Naive thymus-derived CD8-positive, alpha-beta T cell (primary cell): ENCODE results near the gene UBAC2. TPM values are rescaled to one million over a fixed set of nuclear protein-coding genes. Genes with fewer than 3 reads are reported as not detected.
A peak's percentile ranks its signal among the peaks of the same experiment; 100 is the strongest.

ENCODE experiments used
- ATAC-seq, 2 donors: fragments of 150-1000 bp; cut with Tn5 transposase in 1 of 2; sonication (Bioruptor Pico), chemical (Tn5 transposase) in 1 of 2; 1 replicate in 1 of 2; 2 replicates in 1 of 2; pipeline ENCODE4 v1.10.0; 2021; ENCODE audit warnings: mild to moderate bottlenecking in 2 of 2, moderate library complexity in 2 of 2
- POLR2A ChIA-PET: fragments of 350-600 bp; sonication (Branson Sonifier 250); formaldehyde crosslinking; loops from one replicate; lab custom pipeline; 2021; ENCODE audit warnings: antibody characterized with exemption; lab: Charles Lee
- DNase-seq, 10 donors: peaks; one replicate each; pipeline versions ENCODE4 v3.0.0 to v3.0.0-alpha.2; 2020 to 2022
- H3K27ac Mint-ChIP-seq, 10 donors: one replicate each; pipeline ENCODE4 v1.8.0; 2020 to 2022; ENCODE audit warnings: mild to moderate bottlenecking in 10 of 10, mixed read lengths in 10 of 10, moderate library complexity in 4 of 10, inconsistent platforms in 1 of 10
- H3K27me3 Mint-ChIP-seq, 5 donors: one replicate each; pipeline ENCODE4 v1.8.0; 2021 to 2022; ENCODE audit warnings: mixed read lengths in 5 of 5
- H3K36me3 Mint-ChIP-seq, 3 donors: one replicate each; pipeline ENCODE4 v1.8.0; 2020 to 2022; ENCODE audit warnings: mixed read lengths in 3 of 3, mild to moderate bottlenecking in 2 of 3, inconsistent platforms in 1 of 3
- H3K4me1 Mint-ChIP-seq, 4 donors: one replicate each; pipeline ENCODE4 v1.8.0; 2021 to 2022; ENCODE audit warnings: mixed read lengths in 4 of 4
- H3K4me3 Mint-ChIP-seq, 10 donors: one replicate each; pipeline ENCODE4 v1.8.0; 2020 to 2022; ENCODE audit warnings: mild to moderate bottlenecking in 10 of 10, mixed read lengths in 10 of 10, moderate library complexity in 6 of 10, inconsistent platforms in 1 of 10
- H3K9me3 Mint-ChIP-seq, 9 donors: one replicate each; pipeline ENCODE4 v1.8.0; 2020 to 2022; ENCODE audit warnings: mixed read lengths in 9 of 9, mild to moderate bottlenecking in 3 of 9, inconsistent platforms in 1 of 9, moderate library complexity in 1 of 9
- polyA plus RNA-seq, 3 donors: library from polyadenylated mRNA; unstranded; fragments of 300-500 nt; fragmentation: Illumina TruSeq; gene quantifications; one replicate each; pipeline ENCODE4 v1.2.3, GENCODE V29; 2021
- total RNA-seq, 8 experiments: library from RNA in 2 of 8; stranded (reverse) in 2 of 8; gene quantifications; one replicate each; pipeline ENCODE4 v1.2.3 and lab custom pipeline; 2021 to 2026

UBAC2 gene
- total and polyA plus RNA-seq, 5 experiments from 2014 or later: 105 to 178 (median 160) TPM

DNA sequence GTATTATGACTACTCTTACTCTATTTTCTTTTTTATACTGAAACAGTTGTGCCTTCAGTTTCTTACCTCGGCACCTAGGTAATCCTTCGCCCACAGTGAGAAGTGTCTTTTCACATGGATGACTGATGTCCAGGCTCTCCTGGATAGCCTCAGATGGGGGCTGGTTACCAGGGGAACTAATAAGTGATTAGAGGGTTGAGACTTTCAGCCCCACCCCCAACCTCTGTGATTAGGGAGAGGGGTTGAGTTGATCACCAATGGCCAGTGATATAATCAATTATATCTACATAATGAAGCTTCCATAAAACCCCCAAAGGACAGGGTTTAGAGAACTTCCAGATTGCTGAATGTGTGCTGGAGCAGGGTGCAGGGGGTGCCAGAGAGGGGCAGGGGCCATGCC lies 149.5 kb downstream of the UBAC2 start:
- no peaks in the 10 kb centered on the region for H3K27me3 Mint-ChIP-seq
- DNase-seq: no peak
- peaks cover 12 to 56% (median 41%) of the 10 kb centered on the region in 3 donors for H3K36me3 Mint-ChIP-seq
- peak overlapping the region in 1 of 10 donors; percentile 24 for H3K4me3 Mint-ChIP-seq
- no peak for ATAC-seq
- H3K4me1 Mint-ChIP-seq: peaks cover 55 to 97% (median 87%) of the 10 kb centered on the region in 4 donors
- no peaks in the 10 kb centered on the region for H3K9me3 Mint-ChIP-seq
- POLR2A ChIA-PET: interaction anchor here (1.0 to 8.9 kb wide), 4 partner anchors 11 to 80 kb away, joined by 4 to 155 read pairs (median 86); no protein-coding TSS in a partner anchor
- H3K27ac Mint-ChIP-seq: peak overlapping the region; percentile 90 to 100 (median 99)

DNA sequence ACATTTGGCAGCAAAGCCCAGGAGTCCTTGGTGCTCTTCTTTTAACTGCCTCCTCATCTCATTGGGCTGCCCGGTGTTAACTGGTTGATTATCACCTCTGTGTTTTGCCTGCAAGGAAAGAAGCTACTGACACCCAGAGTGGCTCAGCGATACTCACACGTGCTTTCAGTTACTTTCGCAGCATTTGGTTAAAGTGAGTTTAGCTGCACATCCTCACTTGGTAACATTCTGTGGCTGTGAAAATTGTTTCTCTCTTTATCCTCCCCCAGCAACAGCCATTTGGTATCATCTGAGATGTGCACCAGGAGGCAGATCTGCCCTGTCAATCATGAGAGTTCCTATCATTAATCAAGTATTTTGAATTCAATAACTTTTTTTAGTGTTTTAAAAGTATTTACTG lies 151.1 kb downstream of the UBAC2 start:
- no peaks in the 10 kb centered on the region for H3K27me3 Mint-ChIP-seq
- H3K4me3 Mint-ChIP-seq: peak overlapping the region in 9 of 10 donors; percentile 36 to 73 (median 66)
- POLR2A ChIA-PET: interaction anchor here (0.7 to 8.9 kb wide), 18 partner anchors 10 to 173 kb away, joined by 3 to 155 read pairs (median 5); partner anchors contain the start of gene GPR183
- peaks cover 12 to 46% (median 34%) of the 10 kb centered on the region in 3 donors for H3K36me3 Mint-ChIP-seq
- H3K27ac Mint-ChIP-seq: peak overlapping the region; percentile 96 to 100 (median 99)
- peaks cover 60 to 98% (median 91%) of the 10 kb centered on the region in 4 donors for H3K4me1 Mint-ChIP-seq
- ATAC-seq (peak; percentile 15 to 50), DNase-seq (peak in 6 of 10 donors; percentile 59 to 79 (median 71))
- no peaks in the 10 kb centered on the region for H3K9me3 Mint-ChIP-seq

- H3K27me3 Mint-ChIP-seq: no peaks in the 10 kb centered on the region
- H3K27ac Mint-ChIP-seq: peak overlapping the region; percentile 96 to 100 (median 99)
- peak overlapping the region in 9 of 10 donors; percentile 36 to 86 (median 71) for H3K4me3 Mint-ChIP-seq
- peak in 2 of 10 donors; percentile 47 for DNase-seq
- H3K9me3 Mint-ChIP-seq: no peaks in the 10 kb centered on the region
- H3K4me1 Mint-ChIP-seq: peaks cover 63 to 98% (median 92%) of the 10 kb centered on the region in 4 donors
- peaks cover 12 to 39% (median 31%) of the 10 kb centered on the region in 3 donors for H3K36me3 Mint-ChIP-seq
- POLR2A ChIA-PET: interaction anchor here (0.7 to 8.9 kb wide), 20 partner anchors 9 to 174 kb away, joined by 3 to 155 read pairs (median 4); partner anchors contain the start of gene GPR183
- no peak for ATAC-seq
Measured at GRCh38 chr13:99352351-99353245, 151.9 kb downstream of the UBAC2 start.

DNA sequence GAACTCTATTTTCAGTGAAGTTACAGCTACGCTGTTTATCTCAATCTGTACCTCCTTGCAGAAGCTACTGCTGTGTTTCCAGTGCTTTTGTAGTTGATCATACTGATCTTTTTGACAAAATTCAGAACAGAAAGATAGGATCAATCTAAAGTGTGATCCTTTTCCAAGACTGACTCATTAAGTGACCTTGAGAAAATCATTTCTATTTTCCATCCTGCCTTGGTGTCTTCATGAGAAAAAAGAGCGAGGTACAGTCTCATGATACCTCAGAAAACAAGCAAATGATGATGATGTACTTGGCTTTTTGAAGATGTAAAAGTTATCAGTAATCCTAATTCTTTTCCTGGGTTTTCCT lies 152.6 kb downstream of the UBAC2 start:
- Mint-ChIP-seq H3K36me3 (peaks cover 7 to 37% (median 31%) of the 10 kb centered on the region in 3 donors), H3K27ac (peak overlapping the region; percentile 96 to 100 (median 99)), H3K4me1 (peaks cover 65 to 98% (median 92%) of the 10 kb centered on the region in 4 donors), H3K4me3 (peak overlapping the region in 9 of 10 donors; percentile 36 to 86 (median 71)), H3K27me3 (peaks cover 0 to 1% (median 0%) of the 10 kb centered on the region in 5 donors), H3K9me3 (no peaks in the 10 kb centered on the region)
- no peak for ATAC-seq
- POLR2A ChIA-PET: interaction anchor here (0.6 to 8.9 kb wide), 13 partner anchors 8 to 153 kb away, joined by 3 to 155 read pairs (median 6); partner anchors contain the start of gene GPR183
- no peak for DNase-seq

DNA sequence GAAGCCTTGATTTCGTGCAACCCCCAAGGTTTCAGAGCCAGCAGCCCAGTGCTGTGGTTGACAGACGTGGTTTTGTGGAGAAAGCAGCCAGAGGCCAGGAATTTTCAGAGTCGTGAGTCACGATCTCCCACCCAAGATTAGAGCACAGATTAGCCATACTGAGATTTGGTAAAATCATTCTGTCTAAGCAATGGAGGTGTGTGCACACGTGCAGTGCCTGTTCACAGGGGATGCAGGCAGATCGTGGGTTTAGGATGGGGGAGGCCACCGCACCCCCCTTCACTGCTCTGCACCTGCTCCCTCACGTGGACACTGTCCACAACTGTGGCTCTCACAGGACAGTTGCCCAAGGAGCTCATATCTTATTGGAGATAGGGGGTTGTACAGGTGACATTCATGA lies 153.2 kb downstream of the UBAC2 start:
- peaks cover 67 to 98% (median 94%) of the 10 kb centered on the region in 4 donors for H3K4me1 Mint-ChIP-seq
- POLR2A ChIA-PET: interaction anchor here (0.6 to 8.9 kb wide), 5 partner anchors 13 to 154 kb away, joined by 3 to 155 read pairs (median 56); no protein-coding TSS in a partner anchor
- H3K9me3 Mint-ChIP-seq: no peaks in the 10 kb centered on the region
- ATAC-seq (no peak), DNase-seq (no peak)
- H3K27me3 Mint-ChIP-seq: peaks cover 0 to 1% (median 0%) of the 10 kb centered on the region in 5 donors
- peaks cover 4 to 34% (median 28%) of the 10 kb centered on the region in 3 donors for H3K36me3 Mint-ChIP-seq
- peak overlapping the region in 9 of 10 donors; percentile 39 to 86 (median 73) for H3K4me3 Mint-ChIP-seq
- H3K27ac Mint-ChIP-seq: peak overlapping the region; percentile 96 to 100 (median 99)

- POLR2A ChIA-PET: interaction anchor here (1.4 to 8.9 kb wide), 5 partner anchors 12 to 78 kb away, joined by 3 to 155 read pairs (median 56); no protein-coding TSS in a partner anchor
- Mint-ChIP-seq H3K27me3 (peaks cover 0 to 1% (median 0%) of the 10 kb centered on the region in 5 donors), H3K4me1 (peaks cover 68 to 98% (median 95%) of the 10 kb centered on the region in 4 donors), H3K36me3 (peaks cover 0 to 34% (median 28%) of the 10 kb centered on the region in 3 donors), H3K9me3 (no peaks in the 10 kb centered on the region), H3K4me3 (peak overlapping the region; percentile 36 to 86 (median 74)), H3K27ac (peak overlapping the region; percentile 96 to 100 (median 99))
- ATAC-seq (no peak), DNase-seq (no peak)
Measured at GRCh38 chr13:99354371-99354951, 153.8 kb downstream of the UBAC2 start.

DNA sequence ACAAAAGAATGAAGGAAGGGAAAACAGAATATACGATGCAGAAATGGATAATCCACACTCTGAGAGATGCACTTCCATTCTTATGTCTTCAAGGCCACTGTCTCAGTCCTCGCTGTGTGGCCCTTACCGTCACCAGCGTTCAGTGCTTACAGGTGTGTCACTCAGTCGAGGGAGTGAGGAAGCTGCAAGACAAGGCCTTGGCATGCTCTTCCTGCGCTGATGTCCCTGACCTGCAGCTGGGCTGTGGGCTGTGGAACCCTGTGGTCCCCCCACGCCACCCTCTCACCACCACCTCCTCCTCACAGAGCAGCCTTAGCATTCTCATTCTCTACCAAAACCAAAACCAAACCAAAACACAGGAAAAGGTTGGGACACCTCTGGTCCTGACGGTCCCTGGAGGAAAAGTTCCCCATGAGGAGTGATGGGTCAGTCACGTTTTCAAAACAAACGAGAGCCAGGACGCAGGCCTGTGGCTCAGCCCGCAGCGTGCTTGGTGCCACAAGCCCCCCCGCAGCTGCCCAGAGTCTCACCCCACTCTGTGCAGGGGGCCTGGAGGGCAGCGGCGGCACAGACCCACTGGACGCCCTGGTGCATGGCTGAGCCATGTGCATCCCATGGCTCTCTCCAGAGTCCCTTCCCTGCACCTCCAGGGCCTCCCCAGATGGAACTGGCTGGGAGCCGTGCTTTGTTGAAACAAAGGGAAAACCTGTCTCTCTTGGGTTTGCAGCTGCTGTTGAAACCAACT lies 154.8 kb downstream of the UBAC2 start:
- POLR2A ChIA-PET: interaction anchor here (0.6 to 8.9 kb wide), 13 partner anchors 11 to 364 kb away, joined by 3 to 155 read pairs (median 6); partner anchors contain the start of gene GPR183
- H3K27ac Mint-ChIP-seq: peak overlapping the region; percentile 96 to 100 (median 99)
- DNase-seq: no peak
- peaks cover 72 to 100% (median 98%) of the 10 kb centered on the region in 4 donors for H3K4me1 Mint-ChIP-seq
- peak in 1 of 2 donors; percentile 0 for ATAC-seq
- H3K9me3 Mint-ChIP-seq: no peaks in the 10 kb centered on the region
- peak overlapping the region; percentile 61 to 85 (median 78) for H3K4me3 Mint-ChIP-seq
- peaks cover 0 to 1% (median 0%) of the 10 kb centered on the region in 5 donors for H3K27me3 Mint-ChIP-seq
- peaks cover 0 to 37% (median 30%) of the 10 kb centered on the region in 3 donors for H3K36me3 Mint-ChIP-seq

- Mint-ChIP-seq H3K4me1 (peaks cover 72 to 100% (median 98%) of the 10 kb centered on the region in 4 donors), H3K4me3 (peak overlapping the region; percentile 61 to 85 (median 78)), H3K27me3 (peaks cover 0 to 1% (median 0%) of the 10 kb centered on the region in 5 donors), H3K36me3 (peaks cover 0 to 40% (median 28%) of the 10 kb centered on the region in 3 donors), H3K27ac (peak overlapping the region; percentile 96 to 100 (median 99)), H3K9me3 (no peaks in the 10 kb centered on the region)
- POLR2A ChIA-PET: interaction anchor here (0.6 to 8.9 kb wide), 15 partner anchors 11 to 365 kb away, joined by 3 to 155 read pairs (median 5); partner anchors contain the start of gene GPR183
- peak; percentile 27 to 31 for ATAC-seq
- DNase-seq: no peak
Measured at GRCh38 chr13:99356012-99356261, 155.3 kb downstream of the UBAC2 start.

DNA sequence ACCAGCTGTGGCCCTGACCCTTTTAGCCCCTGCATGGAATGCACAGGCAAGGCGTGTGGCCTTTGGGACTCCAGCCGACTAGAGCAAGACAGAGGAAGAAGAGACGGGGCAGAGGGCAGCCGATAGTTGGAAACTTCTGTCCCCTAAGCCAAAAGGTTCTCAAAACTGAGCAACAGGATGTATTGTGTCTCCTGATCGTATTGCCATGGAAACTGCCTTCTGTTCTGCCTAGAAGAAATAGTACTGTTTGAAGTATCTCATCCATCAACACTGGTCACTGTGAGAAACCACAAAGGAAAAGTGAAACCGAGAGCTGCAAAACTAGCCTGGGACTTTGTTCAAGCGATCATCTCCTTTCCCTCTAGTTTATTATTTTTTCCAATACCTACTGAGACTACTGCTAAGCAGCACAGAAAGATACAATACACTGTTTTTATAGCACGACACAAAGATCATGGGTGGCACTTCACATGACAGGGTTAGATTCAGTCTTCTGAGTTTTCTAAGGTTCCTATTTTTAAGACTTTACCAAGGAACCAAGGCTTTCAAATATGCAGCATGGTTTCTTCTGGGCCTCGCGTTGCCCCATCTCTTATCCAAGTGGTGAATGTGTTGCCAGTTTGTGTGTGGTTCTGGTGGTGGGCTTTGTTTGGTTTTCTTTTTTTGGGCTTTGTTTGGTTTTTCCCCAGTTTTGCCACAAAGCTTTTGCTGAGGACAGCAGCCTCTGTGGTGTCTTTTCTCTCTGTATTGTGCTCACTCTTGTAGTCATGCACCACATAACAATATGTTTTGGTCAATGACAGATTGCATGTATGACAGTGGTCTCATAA lies 155.8 kb downstream of the UBAC2 start:
- peak; percentile 34 to 94 (median 82) for DNase-seq
- peaks cover 0 to 40% (median 28%) of the 10 kb centered on the region in 3 donors for H3K36me3 Mint-ChIP-seq
- H3K27me3 Mint-ChIP-seq: peaks cover 0 to 1% (median 0%) of the 10 kb centered on the region in 5 donors
- H3K4me3 Mint-ChIP-seq: peak overlapping the region; percentile 61 to 85 (median 78)
- POLR2A ChIA-PET: interaction anchor here (0.6 to 8.9 kb wide), 16 partner anchors 10 to 365 kb away, joined by 3 to 155 read pairs (median 4); partner anchors contain the start of gene GPR183
- no peaks in the 10 kb centered on the region for H3K9me3 Mint-ChIP-seq
- ATAC-seq: peak; percentile 59 to 68
- H3K4me1 Mint-ChIP-seq: peaks cover 72 to 100% (median 98%) of the 10 kb centered on the region in 4 donors
- H3K27ac Mint-ChIP-seq: peak overlapping the region; percentile 96 to 100 (median 99)

- H3K36me3 Mint-ChIP-seq: peaks cover 0 to 40% (median 28%) of the 10 kb centered on the region in 3 donors
- DNase-seq (peak in 3 of 10 donors; percentile 45 to 71 (median 61)), ATAC-seq (peak in 1 of 2 donors; percentile 6)
- H3K9me3 Mint-ChIP-seq: no peaks in the 10 kb centered on the region
- H3K27me3 Mint-ChIP-seq: peaks cover 0 to 1% (median 0%) of the 10 kb centered on the region in 5 donors
- POLR2A ChIA-PET: interaction anchor here (0.9 to 8.9 kb wide), 9 partner anchors 10 to 154 kb away, joined by 3 to 155 read pairs (median 5); partner anchors contain the start of gene GPR183
- peaks cover 70 to 100% (median 96%) of the 10 kb centered on the region in 4 donors for H3K4me1 Mint-ChIP-seq
- H3K27ac Mint-ChIP-seq: peak overlapping the region; percentile 96 to 100 (median 99)
- H3K4me3 Mint-ChIP-seq: peak overlapping the region; percentile 61 to 85 (median 78)
Measured at GRCh38 chr13:99357131-99357596, 156.5 kb downstream of the UBAC2 start.
